DOHH2 (cell line): Measurements from ENCODE around the gene AOC1.
"Not testable (repeated sequence)": the region's sequence is repeated elsewhere in the genome, so short reads cannot be mapped to it uniquely, and the experiment has no call there.

Source experiments
- H3F3A ChIP-seq: fragments of 200-600 bp; sonication (generic), shearing (Covaris generic); 2 replicates; pipeline ENCODE4 v1.6.0; 2016; ENCODE audit warnings: antibody characterized with exemption, mild to moderate bottlenecking; ENCODE audit not compliant: control insufficient read depth, insufficient read depth
- H3K27ac ChIP-seq: fragments of 200-600 bp; sonication (generic); 2 replicates; pipeline ENCODE4 v1.5.1; 2014; ENCODE audit warnings: low read depth, mild to moderate bottlenecking, low read length, moderate library complexity
- H3K27me3 ChIP-seq: fragments of 200-600 bp; sonication (generic); 2 replicates; pipeline ENCODE4 v1.6.1; 2014; ENCODE audit warnings: mild to moderate bottlenecking, low read length, mixed read lengths; ENCODE audit not compliant: control insufficient read depth
- H3K36me3 ChIP-seq: fragments of 200-600 bp; sonication (generic); 2 replicates; pipeline ENCODE4 v1.6.1; 2014; ENCODE audit warnings: mild to moderate bottlenecking, low read length, moderate library complexity, mixed read lengths; ENCODE audit not compliant: control insufficient read depth
- H3K4me1 ChIP-seq: fragments of 200-600 bp; sonication (generic); 2 replicates; pipeline ENCODE4 v1.6.1; 2014; ENCODE audit warnings: mild to moderate bottlenecking, low read length, mixed read lengths; ENCODE audit not compliant: control insufficient read depth
- H3K4me2 ChIP-seq: fragments of 200-600 bp; sonication (generic); 2 replicates; pipeline ENCODE4 v1.6.0; 2014; ENCODE audit warnings: mild to moderate bottlenecking, low read length, moderate library complexity
- H3K4me3 ChIP-seq: fragments of 200-600 bp; sonication (generic); 2 replicates; pipeline ENCODE4 v1.5.1; 2014; ENCODE audit warnings: mild to moderate bottlenecking, low read length, mixed read lengths
- H3K79me2 ChIP-seq: fragments of 200-600 bp; sonication (generic); 2 replicates; pipeline ENCODE4 v1.6.1; 2014; ENCODE audit warnings: mild to moderate bottlenecking, low read length, mixed read lengths; ENCODE audit not compliant: control insufficient read depth
- H3K9me2 ChIP-seq: fragments of 200-600 bp; sonication (generic); replicated peaks from 2 replicates; pipeline ENCODE4 v1.6.1; 2014; ENCODE audit warnings: mild to moderate bottlenecking, low read length, mixed read lengths; ENCODE audit not compliant: control insufficient read depth
- H3K9me3 ChIP-seq: fragments of 200-600 bp; sonication (generic); 2 replicates; pipeline ENCODE4 v1.6.1; 2014; ENCODE audit warnings: antibody characterized with exemption, low read length, mixed read lengths; ENCODE audit not compliant: control insufficient read depth, insufficient read depth
- H4K20me1 ChIP-seq: fragments of 200-600 bp; sonication (generic); 2 replicates; pipeline ENCODE4 v1.6.0; 2014; ENCODE audit warnings: low read depth, mild to moderate bottlenecking, antibody characterized with exemption, low read length, moderate library complexity; ENCODE audit not compliant: control insufficient read depth, insufficient read depth
- CTCF ChIP-seq: fragments of 200-600 bp; sonication (generic); IDR thresholded peaks from one replicate; pipeline ENCODE4 v1.5.1; 2014; ENCODE audit warnings: antibody characterized with exemption, mild to moderate bottlenecking, low read depth, low read length; ENCODE audit not compliant: poor library complexity, severe bottlenecking
- EZH2phosphoT487 ChIP-seq: fragments of 200-600 bp; sonication (generic); IDR thresholded peaks from 2 replicates; pipeline ENCODE4 v1.6.1; 2017; ENCODE audit warnings: borderline replicate concordance, mild to moderate bottlenecking, antibody characterized with exemption, low read length, moderate library complexity, mixed read lengths

Gene AOC1

GRCh38 chr7:150908173-150908572 lies 55.9 kb downstream of the AOC1 start:
- Histone ChIP-seq H3K27ac (no peak overlapping the region), H4K20me1 (no peaks in the 10 kb centered on the region), H3K79me2 (no peaks in the 10 kb centered on the region), H3K9me3 (no peaks in the 10 kb centered on the region), H3K9me2 (no peaks in the 10 kb centered on the region), H3K27me3 (peaks cover 12% of the 10 kb centered on the region; the same call in 1 of the 2 replicates), H3K4me1 (peaks cover 15% of the 10 kb centered on the region), H3F3A (no peaks in the 10 kb centered on the region), H3K4me3 (no peak overlapping the region), H3K36me3 (no peaks in the 10 kb centered on the region), H3K4me2 (no peak overlapping the region)
- TF ChIP-seq CTCF = no peak
- no peak for TF ChIP-seq EZH2phosphoT487

- no peaks in the 10 kb centered on the region for H3K9me2 ChIP-seq
- H3K4me1 ChIP-seq = peaks cover 4% of the 10 kb centered on the region
- peaks cover 17% of the 10 kb centered on the region; the same call in 1 of the 2 replicates for H3K27me3 ChIP-seq
- no peak overlapping the region for H3K27ac ChIP-seq
- H3K4me2 ChIP-seq = no peak overlapping the region
- no peak overlapping the region for H3K4me3 ChIP-seq
- TF ChIP-seq EZH2phosphoT487 (no peak), CTCF (no peak)
- H3F3A ChIP-seq = no peaks in the 10 kb centered on the region
- no peaks in the 10 kb centered on the region for H3K36me3 ChIP-seq
- no peaks in the 10 kb centered on the region for H3K79me2 ChIP-seq
- no peaks in the 10 kb centered on the region for H4K20me1 ChIP-seq
- no peaks in the 10 kb centered on the region for H3K9me3 ChIP-seq
Observed at GRCh38 chr7:150909200-150909995, 57.1 kb downstream of the AOC1 start.

- not testable (repeated sequence) for H4K20me1 ChIP-seq, H3K27ac ChIP-seq, H3K4me1 ChIP-seq, H3K9me2 ChIP-seq, H3K36me3 ChIP-seq, H3K4me3 ChIP-seq, H3F3A ChIP-seq, H3K4me2 ChIP-seq, H3K79me2 ChIP-seq, H3K9me3 ChIP-seq
- H3K27me3 ChIP-seq = peaks cover 26% of the 10 kb centered on the region
Observed at GRCh38 chr7:150910305-150910995, 58.1 kb downstream of the AOC1 start.

GRCh38 chr7:150910996-150911422 lies 58.7 kb downstream of the AOC1 start:
- Histone ChIP-seq H3F3A (no peaks in the 10 kb centered on the region), H3K9me3 (no peaks in the 10 kb centered on the region), H3K9me2 (no peaks in the 10 kb centered on the region), H3K27me3 (peaks cover 27% of the 10 kb centered on the region), H3K36me3 (no peaks in the 10 kb centered on the region), H3K4me3 (no peak overlapping the region), H3K27ac (no peak overlapping the region), H4K20me1 (no peaks in the 10 kb centered on the region), H3K4me1 (no peaks in the 10 kb centered on the region; the same call in 1 of the 2 replicates), H3K4me2 (no peak overlapping the region), H3K79me2 (no peaks in the 10 kb centered on the region)
- TF ChIP-seq EZH2phosphoT487 = no peak
- no peak for TF ChIP-seq CTCF
